Endothelial cell of umbilical vein (primary cell): Measurements from ENCODE around the gene IL22RA2.

Experiments
- EZH2 ChIP-seq: IDR thresholded peaks from 2 replicates; pipeline ENCODE4 v1.6.1; 2012; ENCODE audit warnings: borderline replicate concordance, low read depth, mild to moderate bottlenecking, moderate library complexity, low read length, inconsistent platforms; ENCODE audit not compliant: severe bottlenecking
- FOS ChIP-seq: IDR thresholded peaks from 2 replicates; pipeline ENCODE4 v1.6.1; 2011; ENCODE audit warnings: mild to moderate bottlenecking, low read length, moderate library complexity, borderline replicate concordance; ENCODE audit not compliant: insufficient read depth
- MYC ChIP-seq: IDR thresholded peaks from one replicate; pipeline ENCODE4 v1.6.1; 2011; ENCODE audit warnings: mild to moderate bottlenecking, low read depth, low read length
- POLR2A ChIP-seq: IDR thresholded peaks from 2 replicates; pipeline ENCODE4 v1.6.1; 2012; ENCODE audit warnings: low read depth, mild to moderate bottlenecking, control low read depth, low read length
- POLR2AphosphoS5 ChIP-seq: IDR thresholded peaks from 2 replicates; pipeline ENCODE4 v1.6.1; 2012; ENCODE audit warnings: low read depth, mild to moderate bottlenecking, control low read depth, low read length, moderate library complexity; ENCODE audit not compliant: insufficient read depth
- TF ChIP-seq, protein P1 (sequence below), 2 donors: IDR thresholded peaks; 1 replicate in 1 of 2; 2 replicates in 1 of 2; pipeline ENCODE4 v1.5.1; 2011; ENCODE audit warnings: low read length in 2 of 2, mild to moderate bottlenecking in 2 of 2, moderate library complexity in 2 of 2, control low read depth in 1 of 2, inconsistent platforms in 1 of 2, low read depth in 1 of 2; ENCODE audit not compliant: insufficient read depth in 1 of 2; ENCODE audit errors: extremely low read depth in 1 of 2
- TF ChIP-seq, protein P2 (sequence below): IDR thresholded peaks from 2 replicates; pipeline ENCODE4 v1.6.1; 2011; ENCODE audit not compliant: insufficient read depth, insufficient read length

GRCh38 chr6:137171824-137172733 lies 1.4 kb downstream of the IL22RA2 start:
- TF ChIP-seq POLR2AphosphoS5 (no peak), POLR2A (no peak), FOS (no peak), EZH2 (no peak), MYC (no peak)
- TF ChIP-seq, protein P1, sequence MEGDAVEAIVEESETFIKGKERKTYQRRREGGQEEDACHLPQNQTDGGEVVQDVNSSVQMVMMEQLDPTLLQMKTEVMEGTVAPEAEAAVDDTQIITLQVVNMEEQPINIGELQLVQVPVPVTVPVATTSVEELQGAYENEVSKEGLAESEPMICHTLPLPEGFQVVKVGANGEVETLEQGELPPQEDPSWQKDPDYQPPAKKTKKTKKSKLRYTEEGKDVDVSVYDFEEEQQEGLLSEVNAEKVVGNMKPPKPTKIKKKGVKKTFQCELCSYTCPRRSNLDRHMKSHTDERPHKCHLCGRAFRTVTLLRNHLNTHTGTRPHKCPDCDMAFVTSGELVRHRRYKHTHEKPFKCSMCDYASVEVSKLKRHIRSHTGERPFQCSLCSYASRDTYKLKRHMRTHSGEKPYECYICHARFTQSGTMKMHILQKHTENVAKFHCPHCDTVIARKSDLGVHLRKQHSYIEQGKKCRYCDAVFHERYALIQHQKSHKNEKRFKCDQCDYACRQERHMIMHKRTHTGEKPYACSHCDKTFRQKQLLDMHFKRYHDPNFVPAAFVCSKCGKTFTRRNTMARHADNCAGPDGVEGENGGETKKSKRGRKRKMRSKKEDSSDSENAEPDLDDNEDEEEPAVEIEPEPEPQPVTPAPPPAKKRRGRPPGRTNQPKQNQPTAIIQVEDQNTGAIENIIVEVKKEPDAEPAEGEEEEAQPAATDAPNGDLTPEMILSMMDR (IDR thresholded peaks at IDR 0.05; ENCODE audit: extremely low read depth in 1 of 2, insufficient read depth in 1 of 2, low read depth in 1 of 2, low read length in 2 of 2) = no peak
- TF ChIP-seq, protein P2, sequence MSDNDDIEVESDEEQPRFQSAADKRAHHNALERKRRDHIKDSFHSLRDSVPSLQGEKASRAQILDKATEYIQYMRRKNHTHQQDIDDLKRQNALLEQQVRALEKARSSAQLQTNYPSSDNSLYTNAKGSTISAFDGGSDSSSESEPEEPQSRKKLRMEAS = no peak
